ENCODE measurements around the gene CUEDC2. TPM values are rescaled to one million over a fixed set of nuclear protein-coding genes. Genes with fewer than 3 reads are reported as not detected.

The CUEDC2 gene
- total RNA-seq, 4 donors from 2014 or later, result 26.2 to 51.6 (median 35.6) TPM

DNA sequence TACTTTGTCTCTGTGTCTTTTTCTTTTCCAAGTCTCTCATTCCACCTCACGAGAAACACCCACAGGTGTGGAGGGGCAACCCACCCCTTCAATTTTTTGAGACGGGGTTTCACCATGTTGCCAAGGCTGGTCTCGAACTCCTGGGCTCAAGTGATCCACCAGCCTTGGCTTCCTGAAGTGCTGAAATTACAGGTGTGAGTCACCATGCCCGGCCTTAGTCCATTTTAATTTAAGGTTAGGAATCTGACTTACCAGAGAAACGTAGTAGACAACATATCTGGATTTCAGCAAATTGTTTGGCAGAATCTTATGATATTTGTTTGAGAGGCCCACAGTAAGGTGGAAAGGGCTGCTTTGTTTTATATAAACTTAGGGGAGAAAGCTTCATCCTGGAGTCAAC lies 40.1 kb downstream of the CUEDC2 start:
- Histone ChIP-seq H3K27ac (no peak overlapping the region), H3K27me3 (no peaks in the 10 kb centered on the region), H3K4me1 (peaks cover 0 to 6% of the 10 kb centered on the region in 2 donors), H3K36me3 (no peaks in the 10 kb centered on the region), H3K4me3 (no peak overlapping the region), H3K9me3 (no peaks in the 10 kb centered on the region)
- intact Hi-C loops (cut with DNase I; ENCODE audit: low total_unique reads), result loop anchor here (5.0 kb wide), 1 partner anchor 85 kb away; no protein-coding TSS in a partner anchor
- TF ChIP-seq, protein P1, sequence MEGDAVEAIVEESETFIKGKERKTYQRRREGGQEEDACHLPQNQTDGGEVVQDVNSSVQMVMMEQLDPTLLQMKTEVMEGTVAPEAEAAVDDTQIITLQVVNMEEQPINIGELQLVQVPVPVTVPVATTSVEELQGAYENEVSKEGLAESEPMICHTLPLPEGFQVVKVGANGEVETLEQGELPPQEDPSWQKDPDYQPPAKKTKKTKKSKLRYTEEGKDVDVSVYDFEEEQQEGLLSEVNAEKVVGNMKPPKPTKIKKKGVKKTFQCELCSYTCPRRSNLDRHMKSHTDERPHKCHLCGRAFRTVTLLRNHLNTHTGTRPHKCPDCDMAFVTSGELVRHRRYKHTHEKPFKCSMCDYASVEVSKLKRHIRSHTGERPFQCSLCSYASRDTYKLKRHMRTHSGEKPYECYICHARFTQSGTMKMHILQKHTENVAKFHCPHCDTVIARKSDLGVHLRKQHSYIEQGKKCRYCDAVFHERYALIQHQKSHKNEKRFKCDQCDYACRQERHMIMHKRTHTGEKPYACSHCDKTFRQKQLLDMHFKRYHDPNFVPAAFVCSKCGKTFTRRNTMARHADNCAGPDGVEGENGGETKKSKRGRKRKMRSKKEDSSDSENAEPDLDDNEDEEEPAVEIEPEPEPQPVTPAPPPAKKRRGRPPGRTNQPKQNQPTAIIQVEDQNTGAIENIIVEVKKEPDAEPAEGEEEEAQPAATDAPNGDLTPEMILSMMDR (IDR thresholded peaks at IDR 0.05), result no peak
- TF ChIP-seq POLR2A (IDR thresholded peaks at IDR 0.05), result no peak
- DNase-seq, result no peak

DNA sequence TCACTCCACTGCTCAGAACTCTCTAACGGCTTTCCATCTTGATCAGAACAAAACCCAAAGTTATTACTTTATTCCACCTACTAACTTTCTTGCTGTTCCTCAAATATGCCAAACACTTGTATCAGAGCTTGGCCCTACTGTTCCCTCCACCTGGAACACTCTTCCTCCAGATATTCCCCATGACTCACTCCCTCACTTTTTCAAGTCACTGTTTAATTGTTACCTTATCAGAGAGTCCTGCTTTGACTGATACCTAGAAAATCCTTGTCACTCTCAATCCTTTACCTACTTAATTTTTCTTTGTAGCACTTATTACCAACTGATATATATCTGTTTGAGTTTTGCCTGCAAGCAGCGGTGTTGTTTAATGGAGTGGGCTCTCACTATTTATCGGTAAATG lies 42.5 kb downstream of the CUEDC2 start:
- no peak for TF ChIP-seq POLR2A (IDR thresholded peaks at IDR 0.05)
- TF ChIP-seq, protein P1 (IDR thresholded peaks at IDR 0.05), result no peak
- Histone ChIP-seq H3K27ac (no peak overlapping the region), H3K4me3 (no peak overlapping the region), H3K27me3 (no peaks in the 10 kb centered on the region), H3K36me3 (no peaks in the 10 kb centered on the region), H3K4me1 (no peaks in the 10 kb centered on the region), H3K9me3 (no peaks in the 10 kb centered on the region)
- no peak for DNase-seq
- intact Hi-C loops (cut with DNase I; ENCODE audit: low total_unique reads), result loop anchor here (5.0 kb wide), 1 partner anchor 87 kb away; no protein-coding TSS in a partner anchor

DNA sequence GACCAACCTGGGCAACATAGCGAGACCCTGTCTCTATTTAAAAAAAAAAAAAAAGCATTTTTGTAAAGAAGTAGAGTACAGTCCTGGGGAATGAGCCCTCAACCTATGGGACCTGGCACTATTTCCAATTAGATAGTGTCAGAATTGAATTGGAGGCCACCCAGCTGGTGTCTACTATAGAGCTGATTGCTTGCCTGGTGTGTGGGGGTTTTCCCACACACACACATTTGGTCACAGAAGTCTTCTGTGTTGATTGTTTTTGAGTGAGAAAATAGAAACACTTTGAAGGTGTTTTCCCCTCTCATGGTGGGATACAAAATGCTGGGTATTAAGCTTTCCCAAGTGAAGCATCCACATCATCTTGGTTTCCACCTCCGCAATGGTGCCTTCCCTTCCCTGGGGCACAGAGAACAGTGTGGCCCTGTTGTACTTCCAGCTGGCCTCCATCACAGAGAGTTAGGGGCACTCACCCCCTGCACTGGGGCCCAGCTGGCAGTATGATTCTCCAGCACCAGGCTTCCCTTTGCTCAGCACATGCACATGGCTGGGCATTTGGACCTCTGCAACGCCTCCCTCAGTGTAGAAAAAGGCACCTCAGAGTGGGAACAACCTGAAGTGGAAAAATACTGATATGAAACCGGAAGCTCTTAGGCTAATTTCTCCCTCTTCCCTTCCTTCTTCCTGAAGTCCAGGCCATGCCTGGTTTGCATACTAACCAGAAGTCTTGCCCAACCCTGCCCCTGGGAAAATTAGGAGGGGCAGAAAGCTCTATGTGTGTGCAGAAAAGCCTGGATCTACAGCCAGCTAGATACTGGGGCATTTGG lies 47.6 kb downstream of the CUEDC2 start:
- no peak overlapping the region for H3K27ac ChIP-seq
- intact Hi-C loops (cut with DNase I; ENCODE audit: low total_unique reads), result no loop called here

DNA sequence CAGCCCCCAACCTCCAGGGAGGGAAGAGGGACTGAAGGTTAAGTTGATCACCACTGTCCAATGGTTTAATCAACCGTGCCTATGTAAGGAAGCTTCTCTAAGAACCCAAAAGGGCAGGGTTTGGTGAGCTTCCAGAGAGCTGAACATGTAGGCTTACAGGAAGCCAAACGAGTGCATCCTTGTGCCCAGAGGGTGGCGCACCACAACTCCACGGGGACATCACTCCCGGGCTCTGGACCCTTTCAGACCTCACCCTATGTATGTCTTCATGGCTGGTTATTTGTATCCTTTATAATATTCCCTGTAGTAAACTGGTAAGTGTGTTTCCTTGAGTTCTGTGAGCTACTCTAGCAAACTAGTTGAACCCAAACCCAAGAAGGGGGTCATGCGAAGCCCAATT lies 48.3 kb downstream of the CUEDC2 start:
- no peak for TF ChIP-seq POLR2A (IDR thresholded peaks at IDR 0.05)
- Histone ChIP-seq H3K4me1 (no peaks in the 10 kb centered on the region), H3K27me3 (no peaks in the 10 kb centered on the region), H3K27ac (no peak overlapping the region), H3K36me3 (no peaks in the 10 kb centered on the region), H3K4me3 (no peak overlapping the region), H3K9me3 (no peaks in the 10 kb centered on the region)
- intact Hi-C loops (cut with DNase I; ENCODE audit: low total_unique reads), result no loop called here
- no peak for DNase-seq

More for the DNA sequence above, 47.6 kb downstream of the CUEDC2 start:
- Histone ChIP-seq H3K36me3 (no peaks in the 10 kb centered on the region), H3K9me3 (no peaks in the 10 kb centered on the region), H3K4me1 (no peaks in the 10 kb centered on the region), H3K4me3 (no peak overlapping the region), H3K27me3 (no peaks in the 10 kb centered on the region)
- DNase-seq, result no peak
- TF ChIP-seq, protein P1 (IDR thresholded peaks at IDR 0.05), result no peak
- no peak for TF ChIP-seq POLR2A (IDR thresholded peaks at IDR 0.05)

DNA sequence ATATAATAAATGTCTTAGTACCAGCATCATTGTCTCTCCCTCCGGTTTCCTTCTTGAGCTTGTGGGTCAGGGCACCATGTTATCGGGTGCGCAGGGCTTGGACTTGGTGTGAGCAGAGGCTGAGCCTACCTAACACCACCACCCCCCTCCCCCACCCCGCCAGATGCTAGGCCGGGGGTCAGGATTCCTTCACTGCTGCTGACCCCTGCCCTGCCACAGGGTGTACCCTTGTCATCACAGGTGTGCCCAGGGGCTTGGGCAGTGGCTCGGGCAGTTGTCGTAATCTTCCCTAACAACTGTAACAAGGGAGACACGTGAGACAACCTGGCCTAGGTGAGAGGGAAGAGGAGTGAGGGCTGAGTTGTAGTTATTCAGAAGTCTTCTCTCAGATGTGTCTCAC lies 49.5 kb downstream of the CUEDC2 start:
- no peaks in the 10 kb centered on the region for H3K36me3 ChIP-seq
- H3K4me3 ChIP-seq, result no peak overlapping the region
- no peaks in the 10 kb centered on the region for H3K4me1 ChIP-seq
- H3K27me3 ChIP-seq, result no peaks in the 10 kb centered on the region
- no peak for DNase-seq
- intact Hi-C loops (cut with DNase I; ENCODE audit: low total_unique reads), result no loop called here
- no peak overlapping the region for H3K27ac ChIP-seq
- TF ChIP-seq, protein P1 (IDR thresholded peaks at IDR 0.05), result no peak
- TF ChIP-seq POLR2A (IDR thresholded peaks at IDR 0.05), result no peak
- H3K9me3 ChIP-seq, result no peaks in the 10 kb centered on the region
